Measurements from ENCODE around the gene C16orf92.
"Not testable (repeated sequence)": the region's sequence is repeated elsewhere in the genome, so short reads cannot be mapped to it uniquely, and the experiment has no call there.

DNA sequence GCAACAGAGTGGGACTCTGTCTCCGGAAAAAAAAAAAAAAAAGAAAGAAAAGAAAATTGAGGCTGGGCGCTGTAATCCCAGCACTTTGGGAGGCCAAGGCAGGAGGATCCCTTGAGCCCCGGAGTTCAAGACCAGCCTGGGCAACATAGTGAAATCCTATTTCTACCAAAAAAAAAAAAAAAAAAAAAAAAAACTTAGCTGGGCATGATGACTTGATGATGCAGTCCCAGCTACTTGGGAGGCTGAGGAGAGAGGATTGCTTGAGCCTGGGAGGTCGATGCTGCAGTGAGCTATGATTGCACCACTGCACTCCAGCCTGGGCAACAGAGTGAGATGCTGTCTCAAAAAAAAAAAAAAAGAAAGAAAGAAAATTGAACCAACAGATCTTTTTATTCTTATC is 5.1 kb upstream of the C16orf92 start:
- TF ChIP-seq, protein P1, sequence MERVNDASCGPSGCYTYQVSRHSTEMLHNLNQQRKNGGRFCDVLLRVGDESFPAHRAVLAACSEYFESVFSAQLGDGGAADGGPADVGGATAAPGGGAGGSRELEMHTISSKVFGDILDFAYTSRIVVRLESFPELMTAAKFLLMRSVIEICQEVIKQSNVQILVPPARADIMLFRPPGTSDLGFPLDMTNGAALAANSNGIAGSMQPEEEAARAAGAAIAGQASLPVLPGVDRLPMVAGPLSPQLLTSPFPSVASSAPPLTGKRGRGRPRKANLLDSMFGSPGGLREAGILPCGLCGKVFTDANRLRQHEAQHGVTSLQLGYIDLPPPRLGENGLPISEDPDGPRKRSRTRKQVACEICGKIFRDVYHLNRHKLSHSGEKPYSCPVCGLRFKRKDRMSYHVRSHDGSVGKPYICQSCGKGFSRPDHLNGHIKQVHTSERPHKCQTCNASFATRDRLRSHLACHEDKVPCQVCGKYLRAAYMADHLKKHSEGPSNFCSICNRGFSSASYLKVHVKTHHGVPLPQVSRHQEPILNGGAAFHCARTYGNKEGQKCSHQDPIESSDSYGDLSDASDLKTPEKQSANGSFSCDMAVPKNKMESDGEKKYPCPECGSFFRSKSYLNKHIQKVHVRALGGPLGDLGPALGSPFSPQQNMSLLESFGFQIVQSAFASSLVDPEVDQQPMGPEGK (CRISPR knock-in tag; IDR thresholded peaks at IDR 0.05; ENCODE audit: borderline replicate concordance), result not testable (repeated sequence)
- not testable (repeated sequence) for TF ChIP-seq ZNF8 (CRISPR knock-in tag; IDR thresholded peaks at IDR 0.05); ZC3H10 (CRISPR knock-in tag; IDR thresholded peaks at IDR 0.05); ZNF565 (CRISPR knock-in tag; conservative IDR thresholded peaks at IDR 0.05; ENCODE audit: low read depth)
